Amniotic epithelial cell (primary cell): ENCODE results near the gene COPZ2.
"Not testable (repeated sequence)": the region's sequence is repeated elsewhere in the genome, so short reads cannot be mapped to it uniquely, and the experiment has no call there.

Source experiments
- DNase-seq: peaks from one replicate; pipeline ENCODE4 v3.0.0-alpha.2; 2010; ENCODE audit warnings: low read depth

Gene COPZ2

DNA sequence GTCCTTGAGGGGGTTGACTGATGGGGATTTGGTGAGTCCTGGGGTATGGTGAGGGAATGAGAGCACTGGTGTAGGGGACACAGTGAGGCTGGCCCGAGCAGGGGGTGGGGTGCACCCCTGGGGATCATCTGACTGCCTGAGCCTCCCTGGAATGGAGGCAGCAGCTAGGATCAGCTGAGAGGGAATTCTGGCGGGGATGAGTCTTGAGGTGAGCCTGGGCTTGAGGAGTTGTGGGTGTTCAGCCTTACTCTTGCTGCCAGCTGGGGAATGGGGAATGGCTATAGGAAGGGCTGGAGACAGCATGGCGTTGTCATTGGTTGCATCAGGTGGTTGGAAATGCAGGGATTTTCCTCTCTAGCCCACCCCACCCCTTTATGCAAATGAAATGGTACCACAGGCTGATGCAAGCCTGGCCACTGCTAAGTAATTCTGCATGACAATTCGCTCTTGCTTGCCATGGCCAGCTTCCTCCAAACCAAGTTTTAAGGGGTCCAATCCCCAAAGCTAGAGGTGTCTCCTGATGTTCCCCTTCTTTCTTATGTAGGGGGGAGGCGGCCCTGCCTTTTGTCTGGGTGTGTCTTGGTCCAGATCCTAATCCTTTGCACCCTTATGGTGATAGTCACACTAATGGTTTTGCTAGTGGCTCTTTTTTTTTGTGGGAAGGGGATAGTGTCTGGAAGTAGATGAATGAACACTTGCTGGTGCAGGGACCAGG is 18.1 kb upstream of the COPZ2 start:
- DNase-seq, result peak; percentile 56

- DNase-seq, result peak; percentile 95
Observed at GRCh38 chr17:48054238-48055185, 16.9 kb upstream of the COPZ2 start.

DNA sequence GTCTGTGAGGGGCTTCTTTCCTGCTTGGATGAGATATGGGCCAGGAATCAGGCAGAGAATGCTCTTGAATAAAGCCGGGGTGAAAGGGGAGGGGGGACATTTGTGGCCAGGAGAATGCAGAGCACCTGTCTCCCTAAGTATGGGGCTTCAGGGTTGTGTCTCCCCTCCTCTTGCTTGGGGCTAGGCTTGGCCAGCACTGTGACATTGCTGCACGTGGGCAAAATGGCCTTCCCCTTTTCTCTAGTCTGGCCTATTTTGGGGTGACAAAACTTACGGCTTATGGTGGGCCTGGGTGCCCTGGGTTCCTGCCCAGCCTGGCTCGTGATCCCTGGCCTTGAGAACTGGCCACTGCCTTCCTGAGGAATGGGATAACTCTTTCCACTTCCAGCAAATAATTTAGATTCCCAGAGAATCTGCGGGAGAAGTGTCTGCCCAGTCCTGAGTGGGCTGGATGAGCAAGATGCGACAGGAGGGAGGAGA is 16.2 kb upstream of the COPZ2 start:
- no peak for DNase-seq

GRCh38 chr17:48052956-48053757 is 15.6 kb upstream of the COPZ2 start:
- DNase-seq, result peak; percentile 80

GRCh38 chr17:48051706-48052486 is 14.3 kb upstream of the COPZ2 start:
- peak; percentile 97 for DNase-seq

DNA sequence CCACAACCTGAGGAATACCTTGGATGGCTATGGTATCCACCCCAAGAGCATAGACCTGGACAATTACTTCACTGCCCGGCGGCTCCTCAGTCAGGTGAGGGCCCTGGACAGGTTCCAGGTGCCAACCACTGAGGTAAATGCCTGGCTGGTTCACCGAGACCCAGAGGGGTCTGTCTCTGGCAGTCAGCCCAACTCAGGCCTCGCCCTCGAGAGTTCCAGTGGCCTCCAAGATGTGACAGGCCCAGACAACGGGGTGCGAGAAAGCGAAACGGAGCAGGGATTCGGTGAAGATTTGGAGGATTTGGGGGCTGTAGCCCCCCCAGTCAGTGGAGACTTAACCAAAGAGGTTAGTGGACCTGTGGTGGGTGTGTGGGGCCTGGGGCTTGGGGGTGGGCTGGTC is 13.7 kb upstream of the COPZ2 start:
- DNase-seq, result no peak

GRCh38 chr17:48048384-48049126 is 11.0 kb upstream of the COPZ2 start:
- DNase-seq, result peak; percentile 90

GRCh38 chr17:48047741-48048383 is 10.3 kb upstream of the COPZ2 start, which contains the start of gene NFE2L1:
TSS of gene NFE2L1 (plus strand) at chr17:48048359. CDS start at chr17:48051119, 2,760 bp downstream.
- peak; percentile 100 for DNase-seq

DNA sequence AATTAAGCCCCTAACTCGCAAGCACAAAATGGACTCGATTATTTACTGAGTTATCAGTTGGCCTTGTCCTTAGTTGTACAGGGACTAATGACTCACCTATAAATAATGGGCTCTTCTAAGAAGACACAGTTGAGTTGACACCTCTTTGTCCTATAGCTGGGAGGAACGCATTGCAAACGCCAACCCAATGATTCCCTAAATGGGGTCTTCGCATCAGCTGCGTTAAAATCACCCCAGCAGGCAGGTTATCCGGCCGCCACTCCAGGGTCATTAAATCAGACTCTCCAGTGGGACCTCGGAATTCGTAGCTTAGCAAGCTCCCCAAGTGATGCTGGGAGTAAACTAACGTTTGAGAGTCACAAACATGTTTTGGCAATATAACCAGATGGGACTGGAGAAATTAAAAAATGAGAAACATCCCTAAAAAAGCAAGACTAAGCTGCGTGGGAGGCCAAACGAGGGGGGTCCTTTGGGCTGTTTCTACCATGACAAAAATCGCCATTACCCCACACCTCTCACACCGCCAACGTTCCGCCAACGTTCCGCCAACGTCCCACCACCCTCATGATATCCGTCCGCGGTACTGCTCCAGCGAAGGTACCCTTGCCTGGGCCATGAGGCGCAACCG is 9.6 kb upstream of the COPZ2 start:
- DNase-seq, result no peak

GRCh38 chr17:48046296-48046695 is 8.7 kb upstream of the COPZ2 start:
- DNase-seq, result no peak

DNA sequence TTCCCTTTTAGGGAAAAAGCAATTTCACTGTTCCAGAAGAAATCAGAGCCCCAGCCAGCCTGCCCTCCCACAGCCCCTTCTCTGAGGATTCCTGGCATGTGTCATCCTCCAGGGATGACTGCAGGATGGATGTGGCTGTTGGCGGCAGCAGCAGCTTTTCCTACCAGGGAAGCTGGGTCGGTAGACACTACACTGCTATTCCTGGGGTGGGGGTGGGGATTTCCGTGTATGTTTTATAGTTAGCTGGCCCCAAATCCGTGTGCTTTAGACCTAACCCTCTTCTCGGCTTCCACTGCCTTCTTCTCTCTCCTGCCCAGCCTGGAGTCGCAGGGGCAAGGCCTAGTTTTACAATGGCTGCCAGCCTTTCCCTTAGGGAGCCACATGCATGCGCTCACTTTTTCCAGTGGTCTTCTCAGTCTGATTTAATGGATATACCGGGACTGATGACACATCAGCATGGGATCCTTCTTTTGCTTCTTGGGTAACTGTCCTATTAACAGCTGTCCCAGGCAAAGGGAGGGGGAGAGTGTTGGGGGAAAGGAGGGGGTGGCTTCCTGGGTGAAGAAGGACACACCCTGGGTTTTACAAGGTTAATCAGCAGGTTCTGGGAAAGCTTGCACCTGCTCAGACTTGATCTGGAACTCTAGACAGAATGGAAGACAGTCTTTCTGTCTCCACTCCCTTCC is 7.9 kb upstream of the COPZ2 start:
- DNase-seq, result no peak

DNA sequence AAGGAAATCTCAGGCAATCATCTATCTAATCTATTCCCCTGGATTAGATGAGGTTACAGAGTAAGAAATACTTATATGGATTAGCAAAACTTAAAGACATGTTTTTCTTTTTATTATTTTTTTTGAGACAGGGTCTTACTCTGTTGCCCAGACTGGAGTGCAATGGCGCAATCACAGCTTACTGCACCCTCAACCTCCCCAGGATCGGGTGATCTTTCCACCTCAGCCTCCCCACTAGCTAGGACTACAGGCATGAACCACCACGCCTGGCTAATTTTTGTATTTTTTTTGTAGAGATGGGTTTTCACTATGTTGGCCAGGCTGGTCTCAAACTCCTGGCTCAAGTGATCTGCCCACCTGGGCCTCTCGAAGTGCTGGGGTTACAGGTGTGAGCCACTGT is 7.3 kb upstream of the COPZ2 start:
- no peak for DNase-seq

DNA sequence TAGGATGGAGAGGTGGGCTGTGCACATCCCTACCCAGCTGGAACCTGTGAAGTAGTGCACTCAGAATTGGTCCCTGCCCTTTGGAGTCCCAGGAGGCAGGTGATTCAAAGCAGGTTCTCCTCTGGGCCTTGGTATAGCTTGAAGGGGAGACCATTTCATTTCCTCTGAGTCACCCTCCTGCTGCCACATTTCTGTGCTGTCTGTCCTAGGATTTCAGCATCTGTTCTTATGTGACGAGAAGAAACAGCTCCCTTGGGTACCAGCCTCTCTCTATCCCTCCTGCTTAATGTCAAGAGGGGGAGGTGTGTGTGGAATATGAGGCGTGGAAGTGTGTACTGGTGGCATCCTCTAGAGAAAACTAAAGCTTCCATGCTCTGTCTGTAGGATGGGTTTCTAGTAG is 5.6 kb upstream of the COPZ2 start:
- no peak for DNase-seq

DNA sequence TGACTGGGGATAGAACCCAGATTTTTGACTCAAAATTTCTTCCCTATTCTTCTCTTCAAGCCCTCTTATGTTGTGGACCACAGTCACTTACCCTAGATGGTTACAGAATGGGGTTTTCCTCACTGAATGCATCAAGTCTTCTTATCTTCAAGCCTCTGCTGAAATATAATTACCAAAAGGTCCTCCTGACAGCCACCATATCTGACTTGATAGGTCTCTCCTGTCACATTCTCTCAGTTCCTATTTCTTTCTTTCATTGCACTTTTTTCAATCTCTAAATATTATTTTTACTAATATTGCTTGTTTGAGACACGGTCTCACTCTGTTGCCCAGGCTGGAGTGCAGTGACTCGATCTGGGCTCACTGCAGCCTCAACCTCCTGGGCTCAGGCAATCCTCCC is 1.1 kb upstream of the COPZ2 start:
- no peak for DNase-seq

DNA sequence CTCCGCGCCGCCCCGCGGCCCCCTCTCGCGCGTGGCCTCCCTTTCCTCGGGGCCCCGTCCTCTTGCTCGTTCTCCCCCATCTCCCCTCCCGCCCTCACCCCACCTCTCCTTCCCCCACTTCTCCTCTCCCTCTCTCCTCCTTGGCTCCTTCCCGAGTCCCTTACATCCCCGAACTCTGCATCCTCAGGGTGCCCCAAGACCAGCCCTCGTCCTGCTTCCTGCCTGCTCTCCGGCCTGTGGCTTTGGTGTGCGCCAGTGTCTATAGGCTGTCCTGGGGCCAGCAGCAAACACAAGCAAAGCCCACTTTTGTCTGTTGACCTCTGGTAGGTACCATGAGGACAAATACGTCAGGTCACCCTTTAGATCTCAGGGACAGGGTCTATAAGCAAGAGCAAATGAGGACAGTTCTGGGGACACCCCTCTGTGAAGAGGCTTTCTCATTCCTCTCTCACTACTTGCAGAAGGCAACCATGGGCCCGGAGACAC is 284 bp upstream of the COPZ2 start:
- no peak for DNase-seq

DNA sequence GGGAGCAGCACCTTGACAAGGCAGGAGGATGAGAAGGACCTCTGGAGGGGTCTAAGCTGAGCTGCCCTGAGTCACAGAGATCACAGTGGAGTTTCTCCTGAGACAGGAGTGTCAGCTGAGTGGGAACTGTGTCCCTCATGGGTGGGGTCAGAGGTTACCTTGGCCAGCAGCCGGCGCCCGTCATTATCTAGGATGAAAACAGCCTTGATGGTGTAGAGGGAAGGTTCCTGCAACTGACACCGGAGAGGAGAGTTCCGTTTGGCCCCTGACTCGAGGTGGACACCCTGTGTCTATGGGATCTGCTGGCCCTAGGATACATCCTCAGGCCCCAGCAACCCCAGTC is 933 bp downstream of the COPZ2 start:
- no peak for DNase-seq

DNA sequence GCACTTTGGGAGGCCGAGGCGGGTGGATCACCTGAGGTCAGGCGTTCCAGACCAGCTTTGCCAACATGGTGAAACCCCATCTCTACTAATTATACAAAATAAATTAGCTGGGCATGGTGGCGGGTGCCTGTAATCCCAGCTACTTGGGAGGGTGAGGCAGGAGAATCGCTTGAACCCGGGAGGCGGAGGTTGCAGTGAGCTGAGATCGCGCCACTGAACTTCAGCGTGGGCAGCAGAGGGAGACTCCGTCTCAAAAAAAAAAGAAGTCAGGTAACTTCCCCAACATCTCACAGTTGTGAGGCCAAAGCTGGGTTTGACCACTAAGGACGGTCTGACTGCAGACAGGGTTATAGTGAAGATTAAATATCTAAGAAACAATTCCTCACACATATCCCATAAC is 2.9 kb downstream of the COPZ2 start:
- DNase-seq, result not testable (repeated sequence)

DNA sequence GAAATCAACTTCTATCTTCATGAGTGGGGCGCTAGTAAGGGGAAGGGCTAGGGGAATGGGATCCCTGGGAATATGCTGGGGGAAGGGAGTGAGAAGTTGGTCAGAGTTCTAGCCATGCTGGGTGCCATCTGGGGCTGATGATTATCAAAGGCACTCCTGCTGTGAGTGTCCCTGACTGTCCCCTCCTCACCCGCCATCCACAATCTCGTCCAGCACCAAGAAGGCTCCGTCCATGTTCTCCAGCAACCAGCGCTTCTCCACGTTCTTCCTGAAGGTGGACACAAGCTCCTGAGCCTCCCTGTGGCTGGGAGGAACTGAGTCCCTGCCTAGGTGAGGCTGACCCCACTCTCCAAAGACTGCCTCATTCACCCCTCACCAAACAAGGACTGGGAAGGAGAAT is 5.6 kb downstream of the COPZ2 start:
- DNase-seq, result no peak

DNA sequence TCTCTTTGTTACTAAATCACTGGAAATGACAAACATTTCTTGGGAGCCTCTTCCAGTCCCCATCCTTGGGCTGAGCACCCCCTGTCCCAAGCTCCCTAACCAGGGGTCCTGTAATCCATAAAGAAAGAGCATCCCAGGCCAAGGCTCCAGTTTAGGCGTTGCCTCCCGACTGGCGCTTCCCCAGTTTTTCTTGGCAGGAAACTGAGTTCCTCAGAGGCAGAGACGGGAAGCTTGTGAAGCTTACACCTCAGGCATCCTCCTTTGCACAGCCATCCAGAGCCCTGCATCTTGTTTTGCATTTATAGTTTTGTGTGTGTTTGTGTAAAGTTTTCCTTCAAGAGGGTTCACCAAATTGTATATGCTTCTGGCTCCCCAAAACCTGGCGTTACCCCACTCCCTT is 7.1 kb downstream of the COPZ2 start:
- no peak for DNase-seq
